AG20443 (cell line): ENCODE results near the gene SCAF11.

Experiments
- DNase-seq: peaks from one replicate; pipeline ENCODE4 v3.0.0; 2012; ENCODE audit warnings: low spot score, mixed read lengths

SCAF11 gene

DNA sequence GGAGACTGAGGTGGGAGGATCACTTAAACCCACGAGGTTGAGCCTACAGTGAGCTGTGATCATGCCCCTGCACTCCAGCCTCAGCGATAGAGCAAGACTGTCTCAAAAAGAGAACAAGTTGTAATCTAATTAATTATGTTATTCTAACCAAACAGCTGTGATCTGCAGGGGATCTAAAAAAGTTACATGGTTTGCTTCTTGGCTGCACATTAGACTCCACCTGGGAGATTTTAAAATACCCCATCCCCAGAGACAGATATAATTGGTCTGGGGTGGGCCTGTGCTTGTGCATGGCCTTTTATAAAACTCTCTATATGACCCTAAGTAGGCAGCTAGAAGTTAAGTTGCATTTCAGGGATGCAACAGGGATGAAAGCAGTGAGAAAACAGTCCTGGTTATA, 76.7 kb downstream of the SCAF11 start:
- no peak for DNase-seq

DNA sequence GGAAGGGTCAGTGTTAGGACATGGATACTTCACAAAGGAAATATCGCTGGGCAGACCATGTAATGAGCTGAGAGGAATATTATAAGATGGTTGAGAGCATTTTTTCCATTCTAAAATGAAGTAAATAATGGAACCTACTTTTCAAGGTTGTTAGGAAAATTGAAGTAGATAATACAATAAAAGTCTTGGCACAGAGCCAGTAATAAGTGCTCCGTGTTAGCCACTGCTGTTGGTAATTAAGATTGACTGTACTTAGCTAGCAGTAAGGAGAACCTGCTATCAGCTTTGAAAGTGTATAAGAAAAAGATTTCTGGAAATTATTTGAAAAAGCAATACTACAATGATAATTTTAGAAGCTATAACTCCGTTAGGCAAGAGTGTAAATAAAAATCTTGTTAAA, 77.6 kb downstream of the SCAF11 start:
- DNase-seq = no peak

DNA sequence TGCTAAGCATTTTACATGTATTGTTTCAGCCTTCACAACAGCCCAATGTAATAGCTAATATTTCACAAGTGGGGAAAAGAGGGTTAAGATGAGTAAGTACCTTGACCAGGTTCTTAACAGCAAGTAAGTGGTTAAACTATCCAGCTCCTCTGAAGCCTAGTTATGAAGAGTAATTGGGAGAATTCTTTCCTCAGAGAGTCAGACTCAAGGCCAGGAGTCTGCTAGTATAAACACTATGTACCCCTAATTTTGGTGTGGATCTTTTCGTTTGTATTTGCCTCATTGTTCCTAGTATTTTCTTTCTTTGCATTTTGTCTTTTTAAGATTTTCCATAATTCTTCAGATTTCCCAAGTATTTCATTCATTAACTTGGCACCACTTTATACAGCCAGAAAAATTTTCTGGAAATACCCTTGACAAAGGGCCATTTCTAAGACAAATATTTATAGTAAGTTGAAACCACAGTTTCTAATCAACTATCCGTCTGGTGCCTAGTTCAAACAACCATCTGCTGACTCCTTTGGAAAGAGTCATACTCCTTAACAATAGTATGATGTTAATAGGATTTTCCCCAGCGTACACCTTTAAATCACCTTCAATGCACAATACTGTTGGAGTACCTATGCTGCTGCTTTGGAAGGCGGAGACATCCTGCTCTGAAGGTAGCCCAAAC, 81.2 kb downstream of the SCAF11 start:
- DNase-seq = no peak

DNA sequence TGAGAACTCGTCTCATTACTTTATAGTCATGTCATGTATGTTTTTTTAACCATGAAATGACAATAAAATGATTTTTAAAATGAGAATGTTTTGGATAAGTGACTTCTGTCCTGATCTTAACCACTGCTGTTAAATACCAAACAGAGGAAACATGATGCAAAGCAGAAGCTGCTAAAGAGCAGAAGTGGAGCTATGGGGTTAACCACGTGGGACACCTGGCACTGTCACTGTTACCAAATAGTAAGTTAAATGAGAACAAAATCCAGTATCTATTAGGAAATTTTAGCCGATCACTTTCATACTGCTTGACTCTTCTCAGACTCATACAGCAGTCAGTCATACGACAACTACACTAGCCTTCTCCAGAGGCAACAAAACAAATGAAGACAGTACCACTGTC, 82.4 kb downstream of the SCAF11 start:
- no peak for DNase-seq

DNA sequence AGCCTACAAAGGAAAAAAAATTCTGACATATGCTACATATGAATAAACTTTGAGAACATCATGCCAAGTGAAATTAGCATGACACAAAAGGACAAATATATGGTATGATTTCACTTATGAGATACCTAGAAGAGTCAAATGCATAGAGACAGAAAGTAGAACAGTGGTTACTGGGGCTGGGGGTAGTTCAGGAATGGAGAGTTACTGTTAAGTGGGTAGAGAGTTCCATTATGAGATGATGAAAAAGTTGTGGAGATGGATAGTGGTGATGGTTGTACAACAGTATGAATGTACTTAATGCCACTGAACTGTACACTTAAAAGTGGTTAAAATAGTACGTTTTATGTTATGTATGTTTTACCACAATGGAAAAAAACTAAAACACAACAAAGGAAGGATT, 92.3 kb downstream of the SCAF11 start:
- no peak for DNase-seq

DNA sequence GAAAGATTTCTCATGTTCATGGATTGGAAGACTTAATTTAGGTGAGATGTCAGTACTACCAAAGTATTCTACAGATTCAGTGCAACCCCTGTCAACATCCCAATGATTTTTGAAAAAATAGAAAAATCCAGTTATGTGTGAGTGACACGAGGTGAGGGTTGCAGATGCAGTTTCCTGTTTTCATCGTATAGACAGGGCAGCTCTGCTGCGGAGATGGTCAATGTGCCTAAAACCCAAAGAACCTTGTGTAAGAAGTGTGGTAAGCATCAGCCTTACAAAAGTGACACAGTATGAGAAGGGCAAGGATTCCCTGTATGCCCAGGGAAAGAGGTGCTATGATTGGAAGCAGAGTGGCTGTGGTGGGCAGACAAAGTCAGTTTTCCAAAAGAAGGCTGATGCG, 94.4 kb downstream of the SCAF11 start:
- DNase-seq = no peak

DNA sequence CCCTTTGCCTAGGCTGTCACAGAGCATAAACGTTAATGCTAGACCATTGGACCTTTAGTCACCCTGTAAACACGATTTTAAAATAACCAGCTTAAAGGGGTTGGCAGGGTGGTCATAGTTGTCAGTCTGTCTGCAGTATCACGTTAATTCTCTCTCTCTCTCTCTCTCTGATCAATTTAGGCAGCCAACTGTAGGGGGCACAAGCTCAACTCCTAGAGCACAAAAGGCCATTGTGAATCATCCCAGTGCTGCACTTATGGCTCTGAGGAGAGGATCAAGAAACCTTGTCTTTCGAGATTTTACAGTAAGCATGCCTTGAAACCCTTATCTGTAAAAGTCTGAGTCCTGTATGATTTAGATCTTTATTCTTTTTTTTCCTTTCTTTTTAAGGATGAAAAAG, 97.1 kb downstream of the SCAF11 start:
- DNase-seq = peak; percentile 17

DNA sequence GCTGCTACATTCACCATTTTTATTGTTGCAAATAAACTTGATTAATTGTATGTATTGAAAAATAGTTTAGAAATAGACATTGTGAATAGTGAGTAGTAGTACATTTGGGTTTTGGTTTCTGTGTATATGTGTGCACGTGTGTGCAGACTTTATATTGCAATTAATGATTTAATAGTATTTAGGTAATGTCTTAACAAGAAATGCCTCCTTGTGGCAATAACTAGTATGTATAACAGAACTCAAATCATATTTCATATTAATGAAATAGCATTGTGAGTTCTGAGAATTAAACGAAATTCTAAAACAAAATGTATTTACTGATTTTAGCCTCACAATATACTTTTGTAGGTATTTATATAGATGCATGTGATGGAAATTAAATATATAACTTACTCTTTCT, 100.1 kb downstream of the SCAF11 start:
- DNase-seq = no peak

DNA sequence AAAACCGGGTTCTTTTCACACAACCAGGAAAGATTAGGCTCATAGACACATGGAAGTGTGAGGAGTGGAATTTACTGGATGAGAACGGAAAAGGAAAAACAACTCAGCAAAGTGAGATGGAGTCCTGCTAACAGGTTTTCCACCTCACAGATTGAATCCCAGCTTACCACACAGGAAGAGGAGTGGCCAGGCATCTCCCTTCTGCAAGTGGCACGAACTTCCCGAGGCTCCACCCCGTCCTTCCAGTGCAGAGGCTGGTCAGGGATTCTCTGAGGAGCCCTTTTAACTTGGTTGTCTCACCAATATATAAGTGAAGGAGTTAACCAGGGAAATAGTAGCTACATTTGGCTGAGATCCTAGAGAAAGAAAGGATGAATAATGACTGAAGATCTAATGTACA, 102.8 kb downstream of the SCAF11 start:
- DNase-seq = no peak

DNA sequence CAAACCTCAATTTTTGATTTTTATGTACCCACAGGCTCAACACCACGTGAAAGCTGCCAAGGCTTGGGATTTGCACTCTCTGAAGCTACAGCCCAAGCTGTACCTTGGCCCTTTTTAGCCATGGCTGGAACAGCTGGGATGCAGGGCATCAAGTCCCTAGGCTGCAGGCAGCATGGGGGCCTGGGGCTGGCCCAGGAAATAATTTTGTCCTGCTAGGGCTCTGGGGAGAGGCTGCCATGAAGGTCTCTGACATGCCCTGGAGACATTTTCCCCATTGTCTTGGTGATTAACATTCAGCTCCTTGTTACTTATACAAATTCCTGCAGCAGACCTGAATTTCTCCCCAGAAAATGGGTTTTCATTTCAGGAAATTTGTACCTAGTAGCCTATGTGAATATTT, 103.7 kb downstream of the SCAF11 start:
- no peak for DNase-seq

DNA sequence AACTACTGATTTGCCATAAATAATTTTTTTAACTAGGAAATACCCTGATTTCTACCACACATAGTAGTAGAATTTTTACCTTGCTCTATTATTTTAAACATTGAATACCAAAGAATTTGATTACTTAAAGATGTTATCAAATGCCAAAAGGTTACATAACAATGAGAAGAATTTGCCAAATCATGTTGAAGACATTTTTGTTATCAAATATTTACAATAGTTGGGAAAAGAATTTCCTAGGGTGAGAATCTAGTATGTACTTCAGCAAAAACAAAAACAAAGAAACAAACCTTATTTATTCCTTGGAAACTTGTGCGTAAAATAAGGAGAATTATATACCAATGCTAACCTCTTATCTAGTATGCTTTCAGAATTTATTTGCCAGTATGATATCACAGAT, 107.2 kb downstream of the SCAF11 start:
- no peak for DNase-seq

DNA sequence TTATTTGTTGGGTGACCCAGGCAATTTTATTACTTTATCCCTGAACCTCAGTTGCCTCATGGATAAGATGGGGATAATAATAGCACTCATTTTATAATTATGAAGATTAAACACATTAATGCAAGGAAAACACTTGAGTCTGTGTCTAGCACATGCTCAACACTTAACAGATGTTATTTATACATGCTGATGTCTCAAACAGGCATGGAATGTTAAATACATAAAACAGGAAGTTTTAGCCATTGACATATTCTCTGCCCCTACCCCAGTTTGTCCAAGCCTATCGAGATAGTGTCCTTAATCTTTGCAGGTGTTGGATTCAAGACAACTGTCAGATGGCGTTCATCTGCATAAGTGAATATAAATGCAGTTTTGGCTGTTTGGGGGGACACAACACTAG, 109.8 kb downstream of the SCAF11 start:
- no peak for DNase-seq

DNA sequence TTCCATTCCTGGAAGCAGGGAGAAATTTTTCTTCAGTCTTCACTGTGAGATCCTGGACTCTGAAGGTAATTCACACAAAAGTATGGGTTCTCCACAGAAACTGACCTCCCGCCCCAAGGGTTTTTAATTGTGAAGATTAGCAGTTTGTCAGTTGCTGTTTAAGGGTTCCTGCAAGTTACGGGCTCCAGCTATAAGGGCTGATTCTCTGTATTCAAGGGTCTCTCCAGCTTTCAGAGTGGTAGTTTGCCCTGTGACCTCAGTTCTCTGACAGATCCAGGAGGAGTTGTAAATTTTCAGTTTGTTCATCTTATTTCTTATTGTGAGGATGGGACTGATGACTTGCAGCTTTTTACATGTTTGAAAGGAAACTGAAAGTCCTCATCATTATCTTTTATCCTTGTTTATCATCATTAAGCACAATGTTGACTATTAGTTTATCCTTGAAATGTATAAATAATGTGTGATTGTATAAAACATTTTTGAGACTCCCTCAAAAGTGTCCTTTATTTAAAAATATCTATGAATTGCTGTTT, 110.9 kb downstream of the SCAF11 start:
- no peak for DNase-seq

DNA sequence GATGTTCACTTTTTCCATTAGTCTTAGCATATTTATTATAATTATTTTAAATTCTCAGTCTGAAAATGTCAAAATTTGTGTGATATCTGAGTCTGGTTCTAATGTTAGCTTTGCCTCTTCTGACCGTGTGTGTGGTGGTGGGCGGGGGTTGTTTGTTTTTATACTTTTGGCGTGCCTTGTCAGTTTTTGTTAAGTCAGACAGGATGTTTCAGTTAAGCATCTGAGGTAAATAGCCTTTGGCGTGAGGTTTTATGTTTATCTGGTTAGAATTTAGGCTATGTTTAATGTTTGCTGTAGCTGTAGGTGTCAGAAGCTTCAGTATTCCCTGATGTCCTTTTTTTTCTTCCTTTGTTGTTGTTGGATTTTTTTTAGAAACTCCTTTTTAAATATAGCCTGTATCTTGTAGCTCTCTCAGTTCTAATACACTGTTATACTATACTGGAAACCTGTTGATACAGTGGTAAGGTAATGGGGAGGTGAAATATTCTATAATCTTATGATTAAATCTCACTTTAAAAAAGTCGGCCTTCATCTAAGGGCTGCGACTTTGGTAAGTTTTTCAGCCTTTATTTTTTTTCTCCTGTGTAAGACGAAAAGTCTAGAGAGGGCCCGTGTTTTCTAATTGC, 111.6 kb downstream of the SCAF11 start:
- DNase-seq = no peak

DNA sequence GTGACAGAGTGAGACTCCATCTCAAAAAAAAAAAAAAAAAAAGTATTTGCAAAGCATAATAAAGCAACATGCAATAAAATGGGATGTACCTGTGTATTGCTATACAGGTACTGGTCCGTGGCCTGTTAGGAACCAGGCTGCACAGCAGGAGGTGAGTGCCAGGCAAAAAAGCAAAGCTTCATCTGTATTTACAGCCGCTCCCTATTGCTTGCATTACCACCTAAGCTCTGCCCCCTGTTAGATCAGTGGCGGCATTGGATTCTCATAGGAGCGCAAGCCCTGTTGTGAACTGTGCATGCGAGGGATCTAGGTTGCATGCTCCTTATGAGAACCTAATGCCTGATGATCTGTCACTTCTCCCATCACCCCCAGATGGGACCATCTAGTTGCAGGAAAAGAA, 113.3 kb downstream of the SCAF11 start:
- DNase-seq = no peak

DNA sequence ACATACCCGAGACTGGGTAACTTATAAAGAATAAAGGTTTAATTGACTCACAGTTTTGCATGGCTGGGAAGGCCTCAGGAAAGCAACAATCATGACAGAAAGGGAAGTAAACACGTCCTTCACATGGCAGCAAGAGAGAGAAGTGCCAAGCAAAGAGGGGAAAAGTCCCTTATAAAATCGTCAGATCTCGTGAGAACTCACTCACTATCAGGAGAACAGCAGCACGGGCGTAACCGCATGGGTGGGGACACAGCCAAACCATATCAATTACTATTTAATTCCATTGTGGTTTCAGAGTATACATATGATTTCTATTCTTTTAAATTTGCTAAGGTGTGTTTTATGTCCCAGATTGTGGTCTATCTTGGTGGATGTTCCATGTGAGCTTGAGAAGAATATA, 117.9 kb downstream of the SCAF11 start:
- no peak for DNase-seq
